ENCODE measurements around the gene OR52J3. TPM values are rescaled to one million over a fixed set of nuclear protein-coding genes. Genes with fewer than 3 reads are reported as not detected.

Gene OR52J3
- total and polyA plus RNA-seq, 11 donors = not detected

GRCh38 chr11:5083602-5084001, 37.3 kb downstream of the OR52J3 start:
- no peaks in the 10 kb centered on the region for H3K4me1 ChIP-seq
- intact Hi-C loops (cut with DNase I) = no loop called here

GRCh38 chr11:5088556-5088955, 42.2 kb downstream of the OR52J3 start:
- intact Hi-C loops (cut with DNase I) = no loop called here
- DNase-seq = no peak
- Histone ChIP-seq H3K4me1 (no peaks in the 10 kb centered on the region), H3K27ac (no peak overlapping the region), H3K36me3 (no peaks in the 10 kb centered on the region), H3K27me3 (no peaks in the 10 kb centered on the region), H3K4me3 (no peak overlapping the region), H3K9me3 (no peaks in the 10 kb centered on the region)
- TF ChIP-seq CTCF (IDR thresholded peaks at IDR 0.05) (no peak), POLR2A (IDR thresholded peaks at IDR 0.05) (no peak)
- no peak for ATAC-seq

More at GRCh38 chr11:5083602-5084001, 37.3 kb downstream of the OR52J3 start:
- Histone ChIP-seq H3K36me3 (no peaks in the 10 kb centered on the region), H3K4me3 (no peak overlapping the region), H3K27ac (no peak overlapping the region), H3K27me3 (no peaks in the 10 kb centered on the region), H3K9me3 (no peaks in the 10 kb centered on the region)
- DNase-seq (no peak), ATAC-seq (no peak)
- no peak for TF ChIP-seq CTCF (IDR thresholded peaks at IDR 0.05)
- TF ChIP-seq POLR2A (IDR thresholded peaks at IDR 0.05) = no peak

GRCh38 chr11:5090668-5091067, 44.3 kb downstream of the OR52J3 start:
- DNase-seq (no peak), ATAC-seq (no peak)
- TF ChIP-seq POLR2A (IDR thresholded peaks at IDR 0.05) (no peak), CTCF (IDR thresholded peaks at IDR 0.05) (no peak)
- WGBS, 4 donors = 87 to 90% (median 88%) methylated on average over 1 of the region's 1 CpG
- Histone ChIP-seq H3K36me3 (no peaks in the 10 kb centered on the region), H3K27ac (no peak overlapping the region), H3K9me3 (no peaks in the 10 kb centered on the region), H3K27me3 (no peaks in the 10 kb centered on the region), H3K4me3 (no peak overlapping the region), H3K4me1 (no peaks in the 10 kb centered on the region)
- intact Hi-C loops (cut with DNase I) = no loop called here

GRCh38 chr11:5092821-5093585, 46.7 kb downstream of the OR52J3 start:
- Histone ChIP-seq H3K4me1 (no peaks in the 10 kb centered on the region), H3K36me3 (no peaks in the 10 kb centered on the region), H3K4me3 (no peak overlapping the region), H3K27ac (no peak overlapping the region), H3K27me3 (no peaks in the 10 kb centered on the region), H3K9me3 (no peaks in the 10 kb centered on the region)
- no peak for DNase-seq
- ATAC-seq = no peak
- TF ChIP-seq CTCF (IDR thresholded peaks at IDR 0.05) (no peak), POLR2A (IDR thresholded peaks at IDR 0.05) (no peak)
- intact Hi-C loops (cut with DNase I) = no loop called here
- WGBS, 4 donors = 75 to 82% (median 80%) methylated on average over 8 of the region's 8 CpGs
